ENCODE data around the gene ABCA9.

The ABCA9 gene

GRCh38 chr17:68924793-68925720, 135.7 kb downstream of the ABCA9 start:
- Mint-ChIP-seq H3K27ac (no peak overlapping the region), H3K27me3 (peaks cover under 1% of the 10 kb centered on the region), H3K4me1 (ENCODE audit: low read depth) (no peaks in the 10 kb centered on the region), H3K36me3 (no peaks in the 10 kb centered on the region), H3K4me3 (no peak overlapping the region), H3K9me3 (ENCODE audit: low read depth) (no peaks in the 10 kb centered on the region)

Data from activated naive CD8-positive, alpha-beta T cell (primary cell).